Gastrocnemius medialis (tissue), 4 donors: ENCODE measurements around the gene SORBS1. TPM values are rescaled to one million over a fixed set of nuclear protein-coding genes. Genes with fewer than 3 reads are reported as not detected.

Experiments
- ATAC-seq, 2 donors: fragments of 150-250 bp; one replicate each; pipeline ENCODE4 v1.9.1; 2016
- DNase-seq, 2 donors: peaks; one replicate each; pipeline ENCODE4 v3.0.0-alpha.2; 2019
- H3K27ac ChIP-seq, 4 donors: fragments of 200-600 bp; sonication (generic); 1 replicate in 1 of 4; 2 replicates in 3 of 4; pipeline ENCODE4 v1.5.1; 2016 to 2018; ENCODE audit warnings: mild to moderate bottlenecking in 2 of 4, moderate library complexity in 1 of 4
- H3K27me3 ChIP-seq, 3 donors: fragments of 200-600 bp; sonication (generic) in 2 of 3; 1 replicate in 1 of 3; 2 replicates in 2 of 3; pipeline versions ENCODE4 v1.5.1 to v1.6.0; 2016 to 2019; ENCODE audit warnings: mild to moderate bottlenecking in 1 of 3, moderate library complexity in 1 of 3
- H3K36me3 ChIP-seq, 2 donors: fragments of 200-600 bp; sonication (generic) in 1 of 2; one replicate each; pipeline ENCODE4 v1.5.1; 2017 to 2018
- H3K4me1 ChIP-seq, 2 donors: fragments of 200-600 bp; sonication (generic) in 1 of 2; one replicate each; pipeline ENCODE4 v1.5.1; 2016 to 2017; ENCODE audit warnings: mild to moderate bottlenecking in 2 of 2
- H3K4me3 ChIP-seq, 4 donors: fragments of 200-600 bp; sonication (generic) in 3 of 4; 1 replicate in 1 of 4; 2 replicates in 3 of 4; pipeline ENCODE4 v1.5.1; 2016 to 2019; ENCODE audit warnings: mild to moderate bottlenecking in 2 of 4
- H3K9me3 ChIP-seq, 3 donors: fragments of 200-600 bp; sonication (generic) in 2 of 3; 1 replicate in 1 of 3; 2 replicates in 2 of 3; pipeline ENCODE4 v1.5.1; 2016 to 2019
- POLR2A ChIP-seq, 2 donors: fragments of 450-650 bp; IDR thresholded peaks; one replicate each; pipeline ENCODE4 v1.6.1; 2017; ENCODE audit warnings: antibody characterized with exemption in 2 of 2, mild to moderate bottlenecking in 2 of 2, moderate library complexity in 2 of 2
- in situ Hi-C, 4 donors: fragments of 200-750 bp; cut with MboI; loops; one replicate each; pipeline versions ENCODE4 v1.15.0 to v1.8.0; 2017; ENCODE audit warnings: low sequenced_read_pairs in 4 of 4
- intact Hi-C: fragments of 100-400 bp; cut with DNase I; formaldehyde crosslinking; loops from one replicate; pipeline ENCODE4 v1.15.1; 2023; ENCODE audit warnings: low total_unique reads
- total RNA-seq, 4 donors: library from RNA; depleted of rRNA; stranded (reverse); fragments of >200 nt; gene quantifications; one replicate each; pipeline versions ENCODE4 v1.1.0 to v1.2.3, GENCODE V29; 2016
- TF ChIP-seq, protein P1 (sequence below), 5 experiments: fragments of 450-650 bp in 3 of 5; fragments of 200-600 bp in 2 of 5; sonication (generic) in 2 of 5; IDR thresholded peaks in 4 of 5; conservative IDR thresholded peaks in 1 of 5; 1 replicate in 4 of 5; 2 replicates in 1 of 5; pipeline ENCODE4 v1.5.1; 2016 to 2019; ENCODE audit warnings: antibody characterized with exemption in 5 of 5, mild to moderate bottlenecking in 3 of 5, moderate library complexity in 3 of 5

The SORBS1 gene
- total RNA-seq, 4 donors from 2014 or later = 146 to 331 (median 186) TPM

DNA sequence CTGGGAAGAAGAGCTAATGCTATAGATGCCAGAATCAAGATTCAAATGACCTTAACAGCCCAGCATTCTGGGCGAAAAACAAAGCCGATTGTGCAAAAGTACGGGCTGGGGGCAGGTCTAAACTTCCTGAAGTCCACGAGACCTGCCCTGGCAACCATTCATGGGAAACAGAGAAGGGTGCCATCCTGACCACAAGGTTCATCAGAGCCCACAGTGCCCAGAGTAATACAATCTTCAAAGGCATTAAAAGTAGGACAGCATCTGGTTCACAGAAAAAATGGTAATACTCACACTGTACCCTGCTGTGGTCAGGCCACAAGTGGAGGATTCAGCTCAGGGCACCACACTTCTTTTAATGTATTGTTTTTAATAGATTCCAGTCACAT, 36.1 kb downstream of the SORBS1 start:
- in situ Hi-C loops (no loop called here), intact Hi-C loops (no loop called here)
- DNase-seq = peak; percentile 59 to 76
- Histone ChIP-seq H3K27ac (peak overlapping the region; percentile 67 to 92 (median 81)), H3K9me3 (no peaks in the 10 kb centered on the region), H3K4me3 (no peak overlapping the region), H3K27me3 (no peaks in the 10 kb centered on the region), H3K36me3 (no peaks in the 10 kb centered on the region), H3K4me1 (peaks cover 58 to 84% of the 10 kb centered on the region in 2 donors)
- no peak for TF ChIP-seq POLR2A (IDR thresholded peaks at IDR 0.05)
- TF ChIP-seq, protein P1, sequence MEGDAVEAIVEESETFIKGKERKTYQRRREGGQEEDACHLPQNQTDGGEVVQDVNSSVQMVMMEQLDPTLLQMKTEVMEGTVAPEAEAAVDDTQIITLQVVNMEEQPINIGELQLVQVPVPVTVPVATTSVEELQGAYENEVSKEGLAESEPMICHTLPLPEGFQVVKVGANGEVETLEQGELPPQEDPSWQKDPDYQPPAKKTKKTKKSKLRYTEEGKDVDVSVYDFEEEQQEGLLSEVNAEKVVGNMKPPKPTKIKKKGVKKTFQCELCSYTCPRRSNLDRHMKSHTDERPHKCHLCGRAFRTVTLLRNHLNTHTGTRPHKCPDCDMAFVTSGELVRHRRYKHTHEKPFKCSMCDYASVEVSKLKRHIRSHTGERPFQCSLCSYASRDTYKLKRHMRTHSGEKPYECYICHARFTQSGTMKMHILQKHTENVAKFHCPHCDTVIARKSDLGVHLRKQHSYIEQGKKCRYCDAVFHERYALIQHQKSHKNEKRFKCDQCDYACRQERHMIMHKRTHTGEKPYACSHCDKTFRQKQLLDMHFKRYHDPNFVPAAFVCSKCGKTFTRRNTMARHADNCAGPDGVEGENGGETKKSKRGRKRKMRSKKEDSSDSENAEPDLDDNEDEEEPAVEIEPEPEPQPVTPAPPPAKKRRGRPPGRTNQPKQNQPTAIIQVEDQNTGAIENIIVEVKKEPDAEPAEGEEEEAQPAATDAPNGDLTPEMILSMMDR (IDR thresholded peaks at IDR 0.05 in 4 of 5, conservative IDR thresholded peaks at IDR 0.05 in 1 of 5) = no peak
- ATAC-seq = peak; percentile 76 to 77

DNA sequence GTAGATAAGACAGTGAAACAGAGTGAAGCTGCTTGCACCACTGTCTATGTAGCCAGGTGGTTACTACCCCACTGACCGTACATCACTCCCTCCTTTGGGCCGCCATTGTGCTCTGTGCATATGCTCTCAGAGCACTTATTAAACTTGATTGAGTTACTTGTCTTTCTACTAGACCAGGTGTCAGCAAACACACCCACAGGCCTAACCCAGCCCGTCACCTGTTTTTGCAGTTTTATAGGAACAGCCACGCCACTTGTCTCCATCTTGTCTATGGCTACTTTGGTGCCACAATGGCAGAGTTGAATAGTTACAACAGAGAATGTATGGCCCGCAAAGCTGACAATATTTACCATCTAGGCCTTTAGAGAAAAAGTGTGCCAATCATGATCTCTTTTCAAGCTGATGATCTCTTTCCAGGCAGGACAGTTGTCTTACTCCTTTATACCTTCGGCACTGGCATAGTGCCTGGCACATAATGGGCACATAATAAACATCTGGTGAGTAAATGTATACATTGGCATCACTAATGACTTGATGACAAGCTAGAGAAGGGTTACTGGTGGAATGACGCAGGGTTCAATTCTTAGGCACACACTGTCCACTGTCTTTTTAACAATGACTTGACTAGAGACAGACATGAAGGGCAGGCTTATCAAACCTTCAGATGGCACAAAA, 36.7 kb downstream of the SORBS1 start:
- Histone ChIP-seq H3K4me3 (no peak overlapping the region), H3K27ac (peak overlapping the region; percentile 67 to 92 (median 81)), H3K9me3 (no peaks in the 10 kb centered on the region), H3K4me1 (peaks cover 58 to 79% of the 10 kb centered on the region in 2 donors), H3K36me3 (no peaks in the 10 kb centered on the region), H3K27me3 (no peaks in the 10 kb centered on the region)
- TF ChIP-seq, protein P1 (IDR thresholded peaks at IDR 0.05 in 4 of 5, conservative IDR thresholded peaks at IDR 0.05 in 1 of 5) = no peak
- no peak for TF ChIP-seq POLR2A (IDR thresholded peaks at IDR 0.05)
- intact Hi-C loops (no loop called here), in situ Hi-C loops (no loop called here)
- DNase-seq = no peak
- no peak for ATAC-seq

DNA sequence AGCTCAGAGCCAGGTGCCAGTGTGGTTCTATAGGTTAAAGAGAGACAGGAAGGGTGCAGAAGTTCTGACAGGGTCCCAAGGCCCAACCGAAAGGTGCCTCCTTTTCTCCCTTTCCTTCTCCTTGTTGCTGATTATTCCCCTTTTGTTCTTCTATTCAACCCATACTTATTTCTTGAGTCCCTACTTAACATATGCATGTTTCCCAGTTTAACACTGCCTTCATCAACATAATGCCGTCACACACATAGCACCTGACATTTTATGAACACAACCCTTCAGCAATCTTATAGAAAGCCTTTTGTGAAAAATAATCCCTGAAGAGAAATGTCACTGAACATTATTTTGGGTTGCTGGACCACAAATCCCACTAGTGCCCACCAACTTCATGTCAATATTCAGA, 39.1 kb downstream of the SORBS1 start:
- intact Hi-C loops (no loop called here), in situ Hi-C loops (no loop called here)
- H3K9me3 ChIP-seq = no peaks in the 10 kb centered on the region
- H3K4me3 ChIP-seq = no peak overlapping the region
- DNase-seq (no peak), ATAC-seq (no peak)
- TF ChIP-seq POLR2A (IDR thresholded peaks at IDR 0.05) = no peak
- TF ChIP-seq, protein P1 (IDR thresholded peaks at IDR 0.05 in 4 of 5, conservative IDR thresholded peaks at IDR 0.05 in 1 of 5) = no peak
- peaks cover 76 to 82% of the 10 kb centered on the region in 2 donors for H3K4me1 ChIP-seq
- peak overlapping the region; percentile 5 to 92 (median 75) for H3K27ac ChIP-seq
- no peaks in the 10 kb centered on the region for H3K27me3 ChIP-seq
- H3K36me3 ChIP-seq = no peaks in the 10 kb centered on the region

DNA sequence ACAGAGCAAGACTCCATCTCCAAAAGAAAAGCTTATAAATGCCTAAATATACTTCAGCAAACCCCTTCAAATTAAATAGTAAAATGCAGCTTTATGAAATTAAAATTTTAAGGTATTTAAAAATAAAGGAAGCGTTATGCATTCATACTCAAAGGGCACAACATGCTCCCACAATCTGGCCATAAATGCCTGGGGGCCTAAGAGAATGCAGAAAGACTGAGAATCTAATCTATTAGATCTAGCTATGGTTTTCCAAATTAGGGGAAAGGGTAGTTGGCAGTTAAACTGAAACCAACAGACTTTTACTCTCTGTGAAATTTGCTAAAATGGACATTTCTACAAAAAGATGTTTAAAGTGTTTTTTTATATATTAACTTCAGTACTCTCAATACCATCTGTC, 40.6 kb downstream of the SORBS1 start:
- ATAC-seq (no peak), DNase-seq (no peak)
- Histone ChIP-seq H3K27ac (peak overlapping the region; percentile 43 to 92 (median 75)), H3K4me3 (no peak overlapping the region), H3K36me3 (no peaks in the 10 kb centered on the region), H3K4me1 (peaks cover 73 to 84% of the 10 kb centered on the region in 2 donors), H3K27me3 (no peaks in the 10 kb centered on the region), H3K9me3 (no peaks in the 10 kb centered on the region)
- intact Hi-C loops = no loop called here
- in situ Hi-C loops = no loop called here
- TF ChIP-seq POLR2A (IDR thresholded peaks at IDR 0.05) = no peak

DNA sequence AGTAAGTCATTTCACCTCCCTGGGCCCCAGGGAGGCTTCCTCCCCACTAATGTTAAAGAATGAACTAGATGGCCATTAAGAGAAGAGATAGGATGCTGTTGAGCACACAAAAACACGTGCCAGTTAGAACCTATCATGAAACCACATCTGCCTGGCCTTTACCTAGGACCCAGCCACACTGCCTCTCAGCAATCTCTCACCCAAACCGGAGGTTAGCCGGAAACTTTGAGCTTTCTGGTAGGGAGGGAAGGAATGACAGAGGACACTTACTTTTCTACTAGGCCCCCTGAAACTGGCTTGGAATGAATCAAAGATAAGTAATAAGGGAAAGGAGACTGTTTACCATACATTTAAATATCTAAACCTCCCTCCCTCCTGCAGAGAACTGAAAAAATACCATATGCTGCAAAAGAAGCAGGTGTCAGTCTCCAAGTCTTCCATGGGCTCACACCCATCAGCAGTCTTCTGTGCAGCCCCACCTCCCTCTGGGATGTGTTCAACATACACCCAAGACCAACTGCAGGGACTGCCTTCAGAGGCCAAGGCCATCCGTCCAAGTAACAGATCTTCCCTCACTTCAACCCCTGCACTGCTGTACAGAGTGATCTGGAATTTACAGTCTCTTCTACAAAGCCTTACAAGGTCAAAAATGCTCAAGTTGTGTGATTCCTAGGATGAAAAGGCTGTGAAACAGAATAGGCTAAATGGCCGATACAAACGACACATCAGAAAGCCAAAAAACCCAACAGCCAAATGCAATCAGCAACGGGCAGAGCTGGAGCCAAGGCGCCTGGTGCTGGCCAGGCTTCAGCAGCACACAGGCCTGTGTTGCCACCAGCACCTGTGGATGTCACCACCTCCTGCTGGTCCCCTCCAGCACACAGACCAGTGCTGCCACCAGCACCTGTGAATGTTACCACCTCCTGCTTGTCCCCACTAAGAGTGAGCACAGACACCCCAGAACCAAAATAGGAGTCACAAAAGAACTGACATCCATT, 42.4 kb downstream of the SORBS1 start:
- in situ Hi-C loops = no loop called here
- intact Hi-C loops = loop anchor here (2.0 to 5.0 kb wide), 2 partner anchors 50 to 101 kb away; no protein-coding TSS in a partner anchor
- Histone ChIP-seq H3K4me3 (no peak overlapping the region), H3K9me3 (no peaks in the 10 kb centered on the region), H3K27ac (peak overlapping the region; percentile 72 to 92 (median 76)), H3K27me3 (no peaks in the 10 kb centered on the region), H3K4me1 (peaks cover 66 to 83% of the 10 kb centered on the region in 2 donors), H3K36me3 (no peaks in the 10 kb centered on the region)
- peak; percentile 52 to 69 for DNase-seq
- peak; percentile 55 to 70 for ATAC-seq
- TF ChIP-seq, protein P1 (IDR thresholded peaks at IDR 0.05 in 4 of 5, conservative IDR thresholded peaks at IDR 0.05 in 1 of 5) = peak in 1 of 5 experiments; percentile 11
- TF ChIP-seq POLR2A (IDR thresholded peaks at IDR 0.05) = no peak
